SH-SY5Y (cell line): Measurements from ENCODE around the gene SLTM.

Experiments used
- GATA2 ChIP-seq: IDR thresholded peaks from 2 replicates; pipeline ENCODE4 v1.6.1; 2011; ENCODE audit warnings: mild to moderate bottlenecking, low read depth, low read length
- GATA3 ChIP-seq: IDR thresholded peaks from 2 replicates; pipeline ENCODE4 v1.6.1; 2011; ENCODE audit warnings: low read depth, mild to moderate bottlenecking, low read length, moderate library complexity

GRCh38 chr15:58880320-58880719 lies 53.2 kb downstream of the SLTM start:
- TF ChIP-seq GATA3 (no peak), GATA2 (no peak)
